GM23338 (cell line): ENCODE results near the gene SOX1. TPM values are rescaled to one million over a fixed set of nuclear protein-coding genes. Genes with fewer than 3 reads are reported as not detected.

Experiments used
- ATAC-seq: fragments of 200-7000 bp; cut with Tn5 transposase; 3 replicates; pipeline ENCODE4 v1.9.1; 2020
- DNase-seq: peaks from one replicate; pipeline ENCODE4 v3.0.0-alpha.2; 2015; ENCODE audit warnings: low spot score
- H2AFZ ChIP-seq: fragments of 200-600 bp; sonication (generic); 2 replicates; pipeline ENCODE4 v1.8.0; 2016; ENCODE audit warnings: antibody characterized with exemption, mild to moderate bottlenecking, moderate library complexity
- H3F3A ChIP-seq: fragments of 200-600 bp; sonication (generic); replicated peaks from 2 replicates; pipeline ENCODE4 v1.8.0; 2017; ENCODE audit warnings: antibody characterized with exemption, mixed run types, low read depth
- H3K27ac ChIP-seq: fragments of 200-600 bp; sonication (generic); 2 replicates; pipeline ENCODE4 v1.6.1; 2016; ENCODE audit warnings: low read depth
- H3K27me3 ChIP-seq: fragments of 200-600 bp; sonication (generic); 2 replicates; pipeline ENCODE4 v1.8.0; 2016; ENCODE audit warnings: mild to moderate bottlenecking, mixed run types, moderate library complexity; ENCODE audit not compliant: insufficient read depth
- H3K36me3 ChIP-seq: fragments of 200-600 bp; sonication (generic); 2 replicates; pipeline ENCODE4 v1.8.0; 2016; ENCODE audit warnings: mild to moderate bottlenecking; ENCODE audit not compliant: insufficient read depth
- H3K4me1 ChIP-seq: fragments of 200-600 bp; sonication (generic); 2 replicates; pipeline ENCODE4 v1.8.0; 2016; ENCODE audit warnings: mild to moderate bottlenecking, moderate library complexity; ENCODE audit not compliant: insufficient read depth
- H3K4me2 ChIP-seq: fragments of 200-600 bp; sonication (generic); 2 replicates; pipeline ENCODE4 v1.7.1; 2017; ENCODE audit warnings: mixed run types
- H3K4me3 ChIP-seq: fragments of 200-600 bp; sonication (generic); 2 replicates; pipeline ENCODE4 v1.6.1; 2016; ENCODE audit warnings: mixed run types
- H3K79me2 ChIP-seq: fragments of 200-600 bp; sonication (generic); replicated peaks from 2 replicates; pipeline ENCODE4 v1.8.0; 2017; ENCODE audit warnings: mild to moderate bottlenecking; ENCODE audit not compliant: insufficient read depth
- H3K9me2 ChIP-seq: fragments of 200-600 bp; sonication (generic); 2 replicates; pipeline ENCODE4 v1.8.0; 2017; ENCODE audit not compliant: insufficient read depth
- H4K20me1 ChIP-seq: fragments of 200-600 bp; sonication (generic); replicated peaks from 2 replicates; pipeline ENCODE4 v1.8.0; 2017; ENCODE audit warnings: mild to moderate bottlenecking; ENCODE audit not compliant: insufficient read depth
- H3K27ac Mint-ChIP-seq: 2 replicates; pipeline ENCODE4 v1.8.0; 2020; ENCODE audit warnings: inconsistent platforms, mild to moderate bottlenecking, moderate library complexity, mixed read lengths
- H3K27me3 Mint-ChIP-seq: 3 replicates; pipeline ENCODE4 v1.8.0; 2022; ENCODE audit warnings: low read depth, mild to moderate bottlenecking, moderate library complexity, mixed read lengths, inconsistent platforms; ENCODE audit not compliant: insufficient read depth, poor library complexity
- H3K36me3 Mint-ChIP-seq: 3 replicates; pipeline ENCODE4 v1.8.0; 2021; ENCODE audit warnings: low read depth, mild to moderate bottlenecking, inconsistent platforms, moderate library complexity, mixed read lengths
- H3K4me1 Mint-ChIP-seq: 3 replicates; pipeline ENCODE4 v1.8.0; 2020; ENCODE audit warnings: mild to moderate bottlenecking, inconsistent platforms, mixed read lengths
- H3K4me3 Mint-ChIP-seq: 3 replicates; pipeline ENCODE4 v1.8.0; 2021; ENCODE audit warnings: moderate library complexity, mild to moderate bottlenecking, inconsistent platforms, mixed read lengths
- H3K9me3 Mint-ChIP-seq: 3 replicates; pipeline ENCODE4 v1.8.0; 2020; ENCODE audit warnings: moderate library complexity, mild to moderate bottlenecking, inconsistent platforms, mixed read lengths
- CREB1 ChIP-seq: fragments of 250-450 bp; sonication (Bioruptor Pico); IDR thresholded peaks from 2 replicates; pipeline ENCODE4 v1.5.0; 2020; ENCODE audit warnings: low read depth, mild to moderate bottlenecking, moderate library complexity
- ETS1 ChIP-seq: IDR thresholded peaks from 2 replicates; pipeline ENCODE4 v1.6.1; 2016; ENCODE audit warnings: antibody characterized with exemption
- EZH2 ChIP-seq: fragments of 200-600 bp; sonication (generic); IDR thresholded peaks from one replicate; pipeline ENCODE4 v1.8.0; 2017; ENCODE audit warnings: antibody characterized with exemption, mild to moderate bottlenecking, low read depth; ENCODE audit not compliant: unreplicated experiment
- EZH2phosphoT487 ChIP-seq: fragments of 200-600 bp; sonication (generic); IDR thresholded peaks from one replicate; pipeline ENCODE4 v1.8.1; 2018; ENCODE audit warnings: antibody characterized with exemption; ENCODE audit not compliant: unreplicated experiment
- JUNB ChIP-seq: IDR thresholded peaks from one replicate; pipeline ENCODE4 v1.6.1; 2016; ENCODE audit warnings: antibody characterized with exemption; ENCODE audit not compliant: unreplicated experiment
- NANOG ChIP-seq: IDR thresholded peaks from 2 replicates; pipeline ENCODE4 v1.6.1; 2016; ENCODE audit warnings: antibody characterized with exemption, borderline replicate concordance
- REST ChIP-seq: IDR thresholded peaks from one replicate; pipeline ENCODE4 v1.6.1; 2018; ENCODE audit warnings: antibody characterized with exemption; ENCODE audit not compliant: unreplicated experiment
- STAT1 ChIP-seq: IDR thresholded peaks from one replicate; pipeline ENCODE4 v1.6.1; 2016; ENCODE audit warnings: antibody characterized with exemption; ENCODE audit not compliant: unreplicated experiment
- ZNF331 ChIP-seq: fragments of 250-450 bp; sonication (Bioruptor Pico); IDR thresholded peaks from 2 replicates; pipeline ENCODE4 v1.5.0; 2020; ENCODE audit warnings: low read depth, mild to moderate bottlenecking, moderate library complexity
- polyA plus RNA-seq: library from polyadenylated mRNA; unstranded; fragments of >200 nt; fragmentation: Nextera tagmentation; extraction: Ambion mirVana; gene quantifications from 2 replicates; pipeline ENCODE4 v1.2.1, GENCODE V29; 2016
- total RNA-seq: library from RNA; depleted of rRNA; stranded (reverse); fragments of >200 nt; shearing (Covaris generic); gene quantifications from 2 replicates; pipeline ENCODE4 v1.2.3, GENCODE V29; 2014
- TF ChIP-seq, protein P1 (sequence below): fragments of 250-450 bp; sonication (Bioruptor Pico); IDR thresholded peaks from 2 replicates; pipeline ENCODE4 v1.5.0; 2020; ENCODE audit warnings: mild to moderate bottlenecking, moderate library complexity

The SOX1 gene
- total and polyA plus RNA-seq, 2 experiments from 2014 or later, result 0.10 to 0.17 TPM

- Mint-ChIP-seq H3K27ac (no peak overlapping the region), H3K9me3 (no peaks in the 10 kb centered on the region; the same call in 2 of the 3 replicates), H3K27me3 (peaks cover 48% of the 10 kb centered on the region), H3K36me3 (no peaks in the 10 kb centered on the region), H3K4me1 (peaks cover 23% of the 10 kb centered on the region), H3K4me3 (no peak overlapping the region)
- Histone ChIP-seq H3K36me3 (no peaks in the 10 kb centered on the region), H3K4me3 (no peak overlapping the region), H3K9me2 (no peaks in the 10 kb centered on the region), H3K27ac (no peak overlapping the region), H3F3A (peaks cover 8% of the 10 kb centered on the region; the same call in 1 of the 2 replicates), H3K4me1 (peaks cover 16% of the 10 kb centered on the region), H2AFZ (no peak overlapping the region), H4K20me1 (no peaks in the 10 kb centered on the region), H3K27me3 (peaks cover 40% of the 10 kb centered on the region), H3K79me2 (no peaks in the 10 kb centered on the region), H3K4me2 (no peak overlapping the region)
- ATAC-seq, result no peak
- no peak for DNase-seq
- no peak for TF ChIP-seq REST
- no peak for TF ChIP-seq NANOG
- no peak for TF ChIP-seq STAT1
- no peak for TF ChIP-seq EZH2phosphoT487
- TF ChIP-seq, protein P1, sequence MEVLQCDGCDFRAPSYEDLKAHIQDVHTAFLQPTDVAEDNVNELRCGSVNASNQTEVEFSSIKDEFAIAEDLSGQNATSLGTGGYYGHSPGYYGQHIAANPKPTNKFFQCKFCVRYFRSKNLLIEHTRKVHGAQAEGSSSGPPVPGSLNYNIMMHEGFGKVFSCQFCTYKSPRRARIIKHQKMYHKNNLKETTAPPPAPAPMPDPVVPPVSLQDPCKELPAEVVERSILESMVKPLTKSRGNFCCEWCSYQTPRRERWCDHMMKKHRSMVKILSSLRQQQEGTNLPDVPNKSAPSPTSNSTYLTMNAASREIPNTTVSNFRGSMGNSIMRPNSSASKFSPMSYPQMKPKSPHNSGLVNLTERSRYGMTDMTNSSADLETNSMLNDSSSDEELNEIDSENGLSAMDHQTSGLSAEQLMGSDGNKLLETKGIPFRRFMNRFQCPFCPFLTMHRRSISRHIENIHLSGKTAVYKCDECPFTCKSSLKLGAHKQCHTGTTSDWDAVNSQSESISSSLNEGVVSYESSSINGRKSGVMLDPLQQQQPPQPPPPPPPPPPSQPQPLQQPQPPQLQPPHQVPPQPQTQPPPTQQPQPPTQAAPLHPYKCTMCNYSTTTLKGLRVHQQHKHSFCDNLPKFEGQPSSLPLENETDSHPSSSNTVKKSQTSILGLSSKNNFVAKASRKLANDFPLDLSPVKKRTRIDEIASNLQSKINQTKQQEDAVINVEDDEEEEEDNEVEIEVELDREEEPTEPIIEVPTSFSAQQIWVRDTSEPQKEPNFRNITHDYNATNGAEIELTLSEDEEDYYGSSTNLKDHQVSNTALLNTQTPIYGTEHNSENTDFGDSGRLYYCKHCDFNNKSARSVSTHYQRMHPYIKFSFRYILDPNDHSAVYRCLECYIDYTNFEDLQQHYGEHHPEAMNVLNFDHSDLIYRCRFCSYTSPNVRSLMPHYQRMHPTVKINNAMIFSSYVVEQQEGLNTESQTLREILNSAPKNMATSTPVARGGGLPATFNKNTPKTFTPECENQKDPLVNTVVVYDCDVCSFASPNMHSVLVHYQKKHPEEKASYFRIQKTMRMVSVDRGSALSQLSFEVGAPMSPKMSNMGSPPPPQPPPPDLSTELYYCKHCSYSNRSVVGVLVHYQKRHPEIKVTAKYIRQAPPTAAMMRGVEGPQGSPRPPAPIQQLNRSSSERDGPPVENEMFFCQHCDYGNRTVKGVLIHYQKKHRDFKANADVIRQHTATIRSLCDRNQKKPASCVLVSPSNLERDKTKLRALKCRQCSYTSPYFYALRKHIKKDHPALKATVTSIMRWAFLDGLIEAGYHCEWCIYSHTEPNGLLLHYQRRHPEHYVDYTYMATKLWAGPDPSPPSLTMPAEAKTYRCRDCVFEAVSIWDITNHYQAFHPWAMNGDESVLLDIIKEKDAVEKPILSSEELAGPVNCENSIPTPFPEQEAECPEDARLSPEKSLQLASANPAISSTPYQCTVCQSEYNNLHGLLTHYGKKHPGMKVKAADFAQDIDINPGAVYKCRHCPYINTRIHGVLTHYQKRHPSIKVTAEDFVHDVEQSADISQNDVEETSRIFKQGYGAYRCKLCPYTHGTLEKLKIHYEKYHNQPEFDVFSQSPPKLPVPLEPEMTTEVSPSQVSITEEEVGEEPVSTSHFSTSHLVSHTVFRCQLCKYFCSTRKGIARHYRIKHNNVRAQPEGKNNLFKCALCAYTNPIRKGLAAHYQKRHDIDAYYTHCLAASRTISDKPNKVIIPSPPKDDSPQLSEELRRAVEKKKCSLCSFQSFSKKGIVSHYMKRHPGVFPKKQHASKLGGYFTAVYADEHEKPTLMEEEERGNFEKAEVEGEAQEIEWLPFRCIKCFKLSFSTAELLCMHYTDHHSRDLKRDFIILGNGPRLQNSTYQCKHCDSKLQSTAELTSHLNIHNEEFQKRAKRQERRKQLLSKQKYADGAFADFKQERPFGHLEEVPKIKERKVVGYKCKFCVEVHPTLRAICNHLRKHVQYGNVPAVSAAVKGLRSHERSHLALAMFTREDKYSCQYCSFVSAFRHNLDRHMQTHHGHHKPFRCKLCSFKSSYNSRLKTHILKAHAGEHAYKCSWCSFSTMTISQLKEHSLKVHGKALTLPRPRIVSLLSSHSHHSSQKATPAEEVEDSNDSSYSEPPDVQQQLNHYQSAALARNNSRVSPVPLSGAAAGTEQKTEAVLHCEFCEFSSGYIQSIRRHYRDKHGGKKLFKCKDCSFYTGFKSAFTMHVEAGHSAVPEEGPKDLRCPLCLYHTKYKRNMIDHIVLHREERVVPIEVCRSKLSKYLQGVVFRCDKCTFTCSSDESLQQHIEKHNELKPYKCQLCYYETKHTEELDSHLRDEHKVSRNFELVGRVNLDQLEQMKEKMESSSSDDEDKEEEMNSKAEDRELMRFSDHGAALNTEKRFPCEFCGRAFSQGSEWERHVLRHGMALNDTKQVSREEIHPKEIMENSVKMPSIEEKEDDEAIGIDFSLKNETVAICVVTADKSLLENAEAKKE (CRISPR knock-in tag), result no peak
- TF ChIP-seq ZNF331, result no peak
- no peak for TF ChIP-seq JUNB
- no peak for TF ChIP-seq CREB1 (CRISPR knock-in tag)
- no peak for TF ChIP-seq EZH2
- no peak for TF ChIP-seq ETS1
These were observed 43.5 kb downstream of the SOX1 start for GRCh38 chr13:112110479-112110878.
